ENCODE data around the gene MAPK7.

The MAPK7 gene

DNA sequence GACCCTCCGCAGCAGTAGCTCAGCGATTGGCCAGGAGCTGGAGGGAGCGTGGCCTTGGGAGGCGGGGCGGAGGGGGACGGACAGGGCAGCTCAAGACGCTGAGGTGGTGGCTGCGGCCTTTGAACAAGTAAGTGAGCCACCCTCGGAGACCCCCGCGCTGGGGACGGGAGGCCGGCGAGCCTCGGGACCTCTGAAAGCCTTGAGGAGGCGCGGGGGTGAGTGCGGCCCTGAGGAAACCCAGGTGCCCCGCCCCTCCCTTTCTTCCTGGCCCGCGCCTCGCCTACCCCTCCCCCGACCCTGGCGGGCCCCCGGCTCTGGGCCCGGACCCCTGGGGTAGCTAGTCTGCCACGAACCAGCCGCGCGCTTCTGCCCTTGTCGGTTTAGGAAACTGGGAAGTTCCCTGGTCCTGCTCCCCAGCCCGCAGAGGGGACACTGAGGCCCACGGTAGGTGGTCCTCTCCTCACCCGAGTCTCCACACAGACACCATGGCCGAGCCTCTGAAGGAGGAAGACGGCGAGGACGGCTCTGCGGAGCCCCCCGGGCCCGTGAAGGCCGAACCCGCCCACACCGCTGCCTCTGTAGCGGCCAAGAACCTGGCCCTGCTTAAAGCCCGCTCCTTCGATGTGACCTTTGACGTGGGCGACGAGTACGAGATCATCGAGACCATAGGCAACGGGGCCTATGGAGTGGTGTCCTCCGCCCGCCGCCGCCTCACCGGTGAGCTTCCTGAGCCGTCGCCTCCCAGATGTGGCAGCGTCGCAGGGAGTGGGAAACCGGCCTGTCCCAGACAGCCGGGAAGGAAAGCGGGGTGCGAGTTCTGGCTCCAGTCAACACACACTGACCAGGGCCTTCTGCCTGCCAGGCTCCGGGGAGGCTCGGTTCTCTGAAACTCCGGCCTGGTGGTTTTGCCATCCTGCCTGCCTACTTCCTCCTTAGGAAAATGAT, at the start of gene MAPK7:
MAPK7 (plus strand) TSS at position 83 of the 945 bp plus-strand sequence; CDS start at position 486, 403 bp downstream.
- no peak for DNase-seq (ENCODE audit: low spot score)

DNA sequence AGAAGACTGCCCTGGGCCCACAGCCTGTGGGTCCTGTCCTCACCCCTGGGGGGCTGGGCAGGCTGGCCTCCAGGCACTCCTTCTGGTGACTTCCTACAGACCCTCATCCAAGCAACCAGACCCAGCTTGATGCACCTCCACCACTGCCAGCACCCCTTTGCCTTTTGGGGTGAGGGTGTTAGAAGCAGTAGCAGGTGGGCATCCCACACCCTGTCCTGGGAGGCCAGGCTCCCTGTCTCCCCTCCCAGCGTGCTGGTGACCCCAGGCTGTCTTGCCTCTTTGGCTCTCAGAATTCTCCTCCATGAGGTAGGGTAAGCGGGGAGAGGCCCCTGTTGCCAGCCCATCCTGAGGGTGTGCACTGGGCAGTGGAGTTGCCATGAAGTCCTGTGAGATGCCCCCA, 49.2 kb upstream of the MAPK7 start:
- no peak for DNase-seq (ENCODE audit: low spot score)

DNA sequence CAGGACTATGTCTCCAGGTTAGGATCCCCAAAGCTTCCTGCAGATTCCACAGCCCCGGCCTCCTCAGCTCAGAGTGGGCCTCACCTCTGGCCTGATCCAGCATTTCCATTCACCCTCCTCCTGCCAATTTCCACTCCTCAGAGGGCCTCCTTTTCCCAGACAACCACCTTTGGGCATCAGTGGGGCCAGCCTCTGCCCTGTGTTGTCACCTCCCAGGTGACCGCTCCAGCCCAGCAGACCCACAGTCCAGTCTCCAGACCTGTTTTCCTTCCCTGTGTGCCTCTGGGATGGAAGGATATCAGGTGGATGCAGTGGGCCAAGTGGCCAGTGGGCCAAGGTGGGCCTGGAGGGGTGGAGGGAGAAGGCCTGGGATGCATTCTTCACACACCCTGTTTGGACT, 48.5 kb upstream of the MAPK7 start:
- DNase-seq (ENCODE audit: low spot score), result no peak

DNA sequence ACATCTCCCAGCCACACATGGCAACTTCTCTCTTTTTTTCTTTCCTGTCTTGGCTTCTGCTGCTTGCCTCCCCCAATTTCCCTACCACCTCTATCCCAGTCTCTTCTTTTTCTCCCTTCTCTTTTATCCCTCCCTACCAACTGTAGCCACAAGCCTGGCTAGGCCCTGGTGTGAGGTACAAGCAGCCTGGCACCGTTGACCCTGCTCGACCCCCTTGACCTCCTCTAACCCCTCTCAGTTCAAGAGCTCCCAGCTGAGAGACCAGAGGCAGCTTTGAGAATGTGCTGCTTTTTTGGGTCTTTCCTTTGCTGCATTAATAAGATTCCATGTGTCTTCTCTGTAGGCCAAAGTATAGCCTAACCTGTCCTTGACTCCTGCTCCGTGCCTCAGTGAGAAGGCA, 48.0 kb upstream of the MAPK7 start:
- DNase-seq (ENCODE audit: low spot score), result no peak

DNA sequence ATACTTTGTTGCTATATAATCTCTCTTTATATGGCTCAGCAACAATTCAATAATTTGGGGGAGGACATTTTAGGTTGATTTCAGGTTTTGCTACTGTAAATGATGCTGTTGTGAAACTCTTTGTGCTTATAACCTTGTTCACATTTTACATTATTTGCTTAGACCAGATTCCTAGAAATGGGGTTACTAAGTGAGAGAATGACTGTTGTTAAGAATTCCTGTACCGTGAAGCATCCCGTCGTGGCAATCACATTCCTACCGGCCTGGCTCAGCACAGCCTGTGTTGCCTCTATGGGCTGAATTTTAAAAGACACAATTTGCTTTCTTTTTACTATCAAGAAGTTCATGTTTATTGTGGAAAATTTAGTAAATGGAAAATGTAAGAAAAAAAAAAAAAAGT, 47.2 kb upstream of the MAPK7 start:
- DNase-seq (ENCODE audit: low spot score), result peak; percentile 90

DNA sequence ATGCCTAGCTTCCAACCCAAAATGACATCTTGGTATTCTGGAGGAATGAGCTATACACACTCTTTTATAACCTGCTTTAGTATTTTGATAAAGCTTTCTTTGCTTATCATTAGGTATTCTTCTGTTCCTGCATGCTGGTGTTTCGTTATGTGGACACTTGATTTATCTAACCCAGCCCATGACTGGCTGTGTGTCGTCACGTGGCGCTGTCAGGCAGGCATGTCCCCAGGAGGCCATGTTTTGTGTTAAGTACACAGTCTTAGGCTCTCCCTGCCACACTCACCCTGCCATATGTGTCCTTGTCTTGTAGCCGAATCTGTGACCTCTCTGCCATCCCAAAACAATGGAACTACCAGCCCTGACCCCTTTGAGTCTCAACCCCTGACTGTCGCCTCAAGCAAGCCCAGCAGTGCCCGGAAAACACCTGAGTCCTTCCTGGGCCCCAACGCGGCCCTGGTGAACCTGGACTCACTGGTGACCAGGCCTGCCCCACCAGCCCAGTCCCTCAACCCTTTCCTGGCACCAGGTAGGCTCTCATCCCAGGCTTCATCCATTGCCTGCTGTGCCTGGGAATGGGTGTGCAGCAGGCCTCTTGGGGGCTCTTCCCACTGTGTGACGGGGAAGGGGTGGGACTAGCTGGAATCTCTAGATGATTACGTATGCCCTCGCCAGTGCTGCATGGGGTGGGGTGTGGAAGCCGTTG, 46.6 kb upstream of the MAPK7 start:
- DNase-seq (ENCODE audit: low spot score), result no peak

DNA sequence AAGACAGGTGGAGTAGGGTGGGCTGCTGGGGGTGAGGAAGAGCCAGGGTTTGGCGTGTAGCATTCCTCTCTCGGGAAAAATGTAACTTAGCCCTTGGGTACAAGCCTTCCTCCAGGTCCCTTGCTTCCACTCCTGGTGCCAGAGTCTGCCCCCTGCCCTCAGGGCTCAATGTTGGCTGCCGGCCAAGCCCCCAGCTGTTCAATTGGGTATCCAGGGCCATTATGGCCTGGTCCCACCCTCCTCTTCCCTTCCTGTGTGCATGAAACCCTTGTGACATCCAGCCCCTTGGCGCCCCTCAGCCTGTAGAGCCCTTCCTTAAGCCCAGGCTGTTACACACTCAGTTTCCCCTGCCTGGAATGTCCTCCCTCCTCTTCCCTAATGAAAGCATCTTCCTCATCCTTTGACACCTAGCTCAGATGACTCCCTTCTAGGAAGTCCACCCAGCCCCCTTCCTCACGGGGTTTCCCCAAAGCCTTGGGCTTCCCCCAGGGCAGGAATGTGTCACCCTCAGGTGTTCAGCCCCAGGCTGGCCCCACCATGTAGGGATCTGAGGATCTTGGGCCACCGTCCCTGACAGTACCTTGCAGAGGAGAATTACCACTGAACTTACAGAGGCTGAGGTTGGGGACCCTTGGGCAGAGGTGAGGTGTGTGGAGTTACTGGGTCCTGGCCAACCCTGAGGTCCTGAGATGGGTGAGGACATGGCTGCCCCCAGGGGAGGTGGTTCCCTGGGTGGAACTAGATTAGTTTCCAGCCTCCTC, 45.7 kb upstream of the MAPK7 start:
- DNase-seq (ENCODE audit: low spot score), result no peak

DNA sequence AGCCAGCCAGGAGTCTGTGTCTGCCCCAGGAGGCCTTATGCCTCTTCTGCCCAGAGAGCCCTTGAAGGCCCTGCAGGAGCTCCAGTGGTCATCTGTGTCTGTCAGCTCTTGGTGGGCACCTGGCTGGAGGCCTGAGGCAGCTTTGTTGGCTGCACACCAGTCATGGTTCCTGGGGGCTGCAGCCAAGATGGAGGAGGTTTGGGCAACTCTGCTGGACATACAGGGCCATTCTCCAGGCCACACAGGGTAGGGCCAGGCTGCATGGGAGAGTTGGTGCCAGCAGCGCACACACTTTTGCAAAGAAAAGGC, 45.2 kb upstream of the MAPK7 start:
- DNase-seq (ENCODE audit: low spot score), result no peak

DNA sequence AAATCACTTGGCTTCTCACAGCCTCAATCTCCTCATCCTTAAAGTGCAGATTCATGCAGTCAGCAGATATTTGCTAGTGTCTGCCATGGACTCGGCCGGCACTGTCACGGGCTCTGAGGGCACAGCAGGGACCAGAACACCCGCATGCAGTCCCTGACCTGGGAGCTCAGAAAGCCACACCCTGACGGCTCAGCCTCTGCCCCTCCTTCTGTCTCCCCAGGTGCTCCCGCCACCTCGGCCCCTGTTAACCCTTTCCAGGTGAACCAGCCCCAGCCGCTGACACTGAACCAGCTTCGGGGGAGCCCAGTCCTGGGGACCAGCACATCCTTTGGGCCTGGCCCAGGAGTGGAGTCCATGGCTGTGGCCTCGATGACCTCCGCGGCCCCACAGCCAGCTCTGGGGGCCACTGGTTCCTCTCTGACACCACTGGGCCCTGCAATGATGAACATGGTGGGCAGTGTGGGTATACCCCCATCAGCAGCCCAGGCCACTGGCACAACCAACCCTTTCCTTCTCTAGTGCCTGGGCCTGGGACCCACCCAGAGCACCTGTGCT, 44.5 kb upstream of the MAPK7 start:
- no peak for DNase-seq (ENCODE audit: low spot score)

DNA sequence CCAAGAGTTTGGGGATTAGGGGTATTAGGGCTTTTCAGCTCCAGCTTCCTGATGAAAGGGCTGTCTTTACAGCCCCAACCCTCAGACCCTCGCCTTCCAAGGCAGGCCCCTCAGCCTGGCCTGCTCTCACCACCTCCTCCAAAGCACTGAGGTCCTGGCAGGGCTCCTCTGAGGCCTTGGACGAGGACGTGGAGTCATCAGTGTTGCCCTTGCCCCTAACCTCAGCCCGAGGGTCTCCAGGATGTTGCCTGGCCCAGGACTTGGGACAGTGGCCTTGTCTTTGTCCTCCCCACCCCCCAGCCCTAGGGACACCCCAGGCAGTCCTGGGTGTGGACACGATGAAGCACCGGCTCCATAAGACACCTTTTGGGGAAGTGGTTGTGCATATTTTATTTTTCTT, 44.0 kb upstream of the MAPK7 start:
- no peak for DNase-seq (ENCODE audit: low spot score)

DNA sequence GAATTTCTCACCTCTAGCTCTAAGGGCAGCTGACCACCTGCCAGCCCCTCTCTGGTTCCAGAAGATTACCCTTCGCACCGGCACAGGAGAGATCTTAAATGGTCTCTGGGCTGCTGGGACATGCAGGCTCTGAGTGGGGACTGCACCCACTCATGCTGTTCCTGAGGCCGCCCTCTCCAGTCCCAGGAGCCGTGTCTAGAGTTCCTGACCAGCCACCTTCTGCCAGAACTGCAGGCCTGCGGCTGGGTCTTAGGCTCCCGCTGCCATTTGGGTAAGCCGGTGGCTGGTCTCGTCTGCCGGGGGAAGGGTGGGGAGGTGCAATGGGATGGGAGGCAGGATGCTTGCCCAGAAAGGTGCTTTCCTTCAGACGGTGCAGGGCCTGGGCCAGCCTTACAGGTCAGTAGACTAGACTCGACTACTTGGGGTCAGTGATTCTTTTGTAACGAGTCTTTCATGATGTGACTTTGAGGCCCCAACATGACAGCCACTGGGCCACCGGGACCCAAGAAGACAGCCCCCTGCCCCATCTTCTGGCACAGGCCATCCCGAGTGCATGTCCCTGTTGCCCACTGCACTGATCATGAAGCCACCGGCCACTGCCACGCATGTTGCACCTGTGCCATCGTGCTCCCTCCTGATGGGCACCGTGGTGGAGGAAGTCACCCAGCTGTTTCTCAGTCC, 42.2 kb upstream of the MAPK7 start:
- no peak for DNase-seq (ENCODE audit: low spot score)

DNA sequence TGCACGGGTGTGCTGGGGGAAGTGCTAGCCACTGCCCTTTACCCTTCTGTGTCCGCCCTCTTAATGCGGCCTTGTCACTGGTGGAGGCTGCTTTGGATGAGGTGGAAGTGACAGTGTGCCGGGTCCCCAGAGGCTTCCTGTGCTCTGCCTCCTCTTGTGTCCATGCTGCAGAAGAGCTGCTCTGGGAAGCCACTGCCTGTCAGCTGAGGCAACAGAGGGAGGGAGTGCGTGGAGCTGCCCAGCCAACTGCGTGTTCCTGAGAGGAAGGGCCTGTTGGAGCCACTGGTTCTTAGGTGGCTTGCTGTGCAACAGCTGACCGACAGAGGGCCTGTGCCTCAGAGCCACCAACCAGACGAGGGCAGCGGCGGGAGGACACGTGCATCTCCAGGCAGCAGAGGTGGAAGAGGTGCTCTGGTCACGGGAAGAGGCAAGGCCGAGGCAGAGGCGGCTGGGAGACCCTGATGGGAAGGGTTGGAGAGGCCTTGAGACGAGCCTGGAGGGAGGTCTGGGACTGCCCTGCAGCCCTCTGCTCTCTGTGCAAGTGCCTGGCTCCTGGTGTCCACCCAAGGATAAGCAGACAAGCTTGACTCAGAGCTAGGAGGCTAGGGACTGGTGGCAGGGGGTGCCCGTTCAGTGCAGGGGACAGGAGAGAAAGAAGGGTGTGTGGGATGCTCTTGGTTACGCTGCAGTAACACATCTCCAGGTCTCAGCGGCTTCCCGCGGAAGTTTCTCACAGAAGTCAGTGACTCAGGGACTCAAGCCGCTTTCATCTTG, 41.2 kb upstream of the MAPK7 start:
- DNase-seq (ENCODE audit: low spot score), result no peak

DNA sequence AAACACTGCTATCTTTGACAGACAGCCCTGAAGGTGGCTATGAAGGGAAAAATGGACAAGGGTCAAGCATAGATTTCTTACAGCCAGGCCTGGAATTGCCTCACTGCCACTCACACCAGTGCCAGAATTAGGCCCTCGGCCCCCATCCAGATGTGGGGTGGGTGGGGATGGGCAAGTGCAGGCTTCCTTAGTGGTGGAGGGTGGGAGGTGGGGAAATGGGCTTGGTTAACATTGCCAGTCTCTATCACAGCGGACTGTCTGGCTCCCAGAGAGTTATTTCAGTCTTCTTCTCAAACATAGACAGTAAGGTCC, 40.6 kb upstream of the MAPK7 start:
- DNase-seq (ENCODE audit: low spot score), result no peak

DNA sequence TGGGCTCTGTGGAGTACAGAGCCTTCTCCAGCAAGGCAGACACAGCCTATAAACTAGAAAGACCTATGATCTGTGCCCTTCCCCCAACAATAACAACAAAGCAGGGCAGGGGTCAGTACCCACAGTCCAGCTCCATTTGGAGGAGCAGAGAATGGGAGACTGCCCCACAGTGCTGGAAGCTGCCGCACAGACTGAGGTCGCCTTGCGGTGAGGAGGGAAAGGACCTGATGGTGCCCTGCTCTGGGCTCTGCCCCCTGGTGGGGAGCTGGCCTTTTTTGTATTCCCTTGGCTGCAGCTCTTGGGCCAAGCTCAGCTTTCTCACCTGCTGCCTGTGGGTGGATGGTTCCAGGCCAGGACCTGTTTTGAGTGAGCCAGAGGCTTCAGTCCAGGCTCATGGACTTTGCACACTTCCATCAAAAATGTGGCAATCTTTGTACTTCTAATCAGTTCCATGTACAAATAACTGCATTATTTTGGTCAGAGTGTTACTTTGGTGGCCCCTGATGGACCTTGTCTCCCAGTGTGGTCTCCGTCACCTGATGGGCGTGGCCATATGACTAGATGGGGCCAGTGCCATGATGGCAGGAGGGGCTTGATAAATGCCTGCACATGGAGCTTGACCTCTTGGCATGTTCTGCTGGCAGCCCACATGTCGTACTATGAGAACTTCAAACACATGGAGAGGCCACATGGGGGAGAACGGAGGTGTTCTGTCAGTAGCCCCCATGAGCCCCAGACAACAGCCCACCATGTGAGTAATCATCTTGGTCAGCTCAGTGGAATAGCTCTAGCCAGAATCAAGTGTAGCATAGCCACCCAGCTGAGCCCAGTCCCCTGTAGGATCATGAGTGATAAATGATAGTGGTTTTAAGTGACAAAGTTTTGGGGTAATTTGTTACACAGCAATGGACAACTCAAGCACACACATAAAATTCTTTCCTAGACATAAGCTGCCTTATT, 40.0 kb upstream of the MAPK7 start:
- DNase-seq (ENCODE audit: low spot score), result peak; percentile 46

DNA sequence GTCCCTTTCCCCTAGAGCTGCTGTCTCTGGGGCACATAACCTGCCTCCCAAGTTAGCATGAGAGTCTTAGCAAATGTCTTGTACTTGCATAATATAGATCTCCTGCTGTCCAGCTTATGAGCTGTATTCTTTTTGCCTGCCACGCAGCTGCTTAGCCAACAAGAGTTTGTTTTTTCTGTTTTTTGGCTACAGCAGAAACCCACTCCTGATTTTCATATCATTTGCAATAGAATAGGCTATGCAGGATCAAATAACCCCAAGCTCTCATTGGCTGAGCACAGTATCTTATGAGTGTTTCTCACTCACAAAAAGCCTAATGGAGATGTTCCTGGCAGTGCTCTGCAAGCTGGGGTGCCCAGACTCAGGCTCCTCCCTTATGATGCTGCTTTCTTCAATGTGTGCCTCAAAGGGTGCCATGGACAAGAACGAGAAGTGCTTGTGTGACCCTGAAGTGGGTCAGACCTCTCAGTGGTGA, 38.9 kb upstream of the MAPK7 start:
- DNase-seq (ENCODE audit: low spot score), result no peak

DNA sequence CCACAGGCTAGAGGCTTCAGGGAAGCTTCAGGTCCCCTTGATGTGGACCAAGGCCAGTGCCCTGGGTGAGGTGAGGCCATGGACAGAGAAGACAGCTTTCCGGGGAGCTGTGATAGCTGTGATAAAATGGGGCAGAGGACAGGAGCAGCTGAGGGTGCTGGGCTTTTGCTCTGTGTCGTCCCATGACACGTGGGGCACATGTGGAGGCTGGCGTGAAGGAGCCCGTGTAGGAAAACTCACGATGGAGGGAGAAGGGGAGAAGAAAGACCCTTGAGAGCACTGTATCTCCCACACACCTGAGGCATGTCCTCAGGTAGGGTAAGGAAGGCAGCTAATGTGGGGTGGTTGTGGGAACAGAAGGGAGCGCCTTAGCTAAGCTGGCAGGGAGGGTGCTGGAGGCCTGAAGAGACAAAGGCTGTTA, 37.1 kb upstream of the MAPK7 start:
- DNase-seq (ENCODE audit: low spot score), result no peak

DNA sequence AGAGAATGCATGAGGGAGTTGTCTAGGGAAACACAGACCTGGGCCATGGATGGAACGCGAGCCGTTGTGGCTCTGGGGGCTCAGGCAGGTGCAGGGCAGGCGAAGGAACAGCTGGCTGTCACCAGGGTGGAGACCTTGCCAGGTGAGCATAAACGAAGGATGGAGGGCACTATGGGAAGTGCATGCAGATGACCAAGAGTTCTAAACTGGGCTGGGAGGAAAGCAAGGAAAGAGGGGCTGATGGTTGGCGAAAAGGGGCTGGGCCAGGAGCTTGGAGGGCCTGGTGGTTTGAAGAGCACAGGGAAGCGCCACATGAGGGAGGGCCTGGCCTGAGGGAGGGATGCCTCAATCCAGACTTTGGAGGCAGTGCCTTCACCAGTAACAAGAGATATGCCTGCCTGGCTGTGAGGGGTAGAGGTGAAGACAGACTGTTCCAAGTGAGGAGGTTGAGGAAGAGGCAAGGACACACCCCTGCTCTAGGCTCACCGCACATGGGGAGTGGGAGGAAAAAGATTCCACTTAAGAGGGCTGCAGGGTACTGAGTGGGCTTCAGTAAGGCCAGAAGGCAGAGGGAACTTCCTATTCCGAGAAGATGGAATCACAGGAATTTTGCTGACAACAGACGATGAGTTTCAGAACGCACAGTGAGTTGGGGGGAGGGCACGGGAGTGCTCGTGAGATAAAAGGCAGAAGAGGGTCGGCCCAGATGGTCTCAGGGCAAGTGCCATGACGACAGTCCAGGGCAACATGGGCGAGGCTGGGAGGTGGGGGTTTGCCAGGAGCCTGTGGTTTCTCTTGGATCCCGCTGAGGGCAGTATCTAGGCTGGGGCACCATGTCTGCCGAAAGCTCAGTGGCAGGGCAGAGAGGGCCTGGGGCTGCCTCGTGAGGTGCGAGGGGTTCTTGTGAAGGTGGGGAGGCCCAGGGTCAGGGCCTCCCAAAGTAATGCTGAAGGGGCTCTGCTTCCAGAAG, 36.4 kb upstream of the MAPK7 start:
- peak; percentile 50 for DNase-seq (ENCODE audit: low spot score)

DNA sequence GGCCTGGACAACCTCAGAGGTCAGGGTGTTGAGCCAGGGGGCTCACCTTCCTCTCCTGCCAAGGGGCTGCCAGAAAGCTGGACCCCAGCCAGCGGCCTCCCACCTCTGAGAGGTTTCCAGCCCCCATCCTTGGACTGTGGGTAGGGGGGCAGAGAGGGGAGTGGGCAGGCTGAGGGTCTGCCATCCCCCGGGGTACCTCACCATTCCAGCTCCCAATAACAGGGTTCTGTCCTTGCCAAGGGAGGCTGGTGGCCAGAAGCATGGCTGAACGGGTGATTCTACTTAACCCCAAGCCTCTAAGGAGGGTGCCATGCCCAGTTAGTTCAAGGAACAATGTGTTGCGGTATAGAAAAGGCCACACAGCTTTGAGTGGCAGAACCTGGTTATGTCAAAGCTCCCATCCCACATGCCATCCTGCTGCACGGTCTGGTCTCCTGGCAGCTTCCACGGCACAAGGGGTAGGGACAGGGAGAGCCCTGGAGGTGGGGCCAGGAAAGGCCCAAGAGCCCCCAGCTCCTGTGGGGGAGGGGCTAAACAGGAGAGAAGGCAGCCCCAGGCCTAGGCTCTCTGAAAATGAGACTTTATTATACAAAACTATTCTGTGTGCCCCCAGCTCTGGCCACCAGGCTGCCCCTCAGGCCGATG, 35.6 kb upstream of the MAPK7 start:
- no peak for DNase-seq (ENCODE audit: low spot score)
